Activated CD8-positive, alpha-beta memory T cell treated with anti-CD3 and anti-CD28 coated beads, Interleukin-2, amount 50 U/mL, for 48 hours (primary cell): ENCODE measurements around the gene KLHL12.
"Not testable (repeated sequence)": the region's sequence is repeated elsewhere in the genome, so short reads cannot be mapped to it uniquely, and the experiment has no call there.

Source experiments
- DNase-seq: peaks from one replicate; pipeline ENCODE4 v3.0.0-alpha.2; 2020

KLHL12 gene

GRCh38 chr1:202945483-202945882 is 18.4 kb upstream of the KLHL12 start:
- no peak for DNase-seq

DNA sequence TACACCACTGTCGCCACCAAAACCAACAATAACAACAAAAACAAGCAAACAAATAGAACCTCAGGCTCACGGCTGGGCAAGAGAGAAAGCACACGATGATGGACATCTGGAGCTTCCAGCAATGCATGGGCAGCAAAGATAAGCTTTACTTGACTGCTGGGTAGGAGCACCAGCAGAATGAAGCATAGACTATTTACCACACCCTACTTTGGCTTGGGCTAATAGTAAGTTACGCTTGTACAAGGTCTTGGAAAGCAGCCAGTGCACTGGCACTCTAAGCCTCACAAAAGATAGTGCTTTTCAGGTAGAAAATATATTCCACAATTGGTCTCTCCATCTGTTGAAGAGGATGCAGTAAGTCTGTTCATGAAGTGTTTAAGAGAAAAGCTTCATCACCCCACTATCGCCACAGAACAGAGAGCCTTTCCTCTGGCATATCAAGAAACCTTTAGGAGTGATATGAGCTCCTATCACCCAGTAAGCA is 17.4 kb upstream of the KLHL12 start:
- DNase-seq: no peak

GRCh38 chr1:202942426-202942825 is 15.4 kb upstream of the KLHL12 start:
- DNase-seq: no peak

- DNase-seq: no peak
Observed at GRCh38 chr1:202941372-202941771, 14.3 kb upstream of the KLHL12 start.

GRCh38 chr1:202940561-202940960 is 13.5 kb upstream of the KLHL12 start:
- no peak for DNase-seq

GRCh38 chr1:202938287-202938925 is 11.4 kb upstream of the KLHL12 start:
- no peak for DNase-seq

GRCh38 chr1:202936409-202936808 is 9.4 kb upstream of the KLHL12 start:
- DNase-seq: not testable (repeated sequence)

- DNase-seq: no peak
Observed at GRCh38 chr1:202935844-202936243, 8.8 kb upstream of the KLHL12 start.

GRCh38 chr1:202934755-202935154 is 7.7 kb upstream of the KLHL12 start:
- no peak for DNase-seq

- DNase-seq: no peak
Observed at GRCh38 chr1:202932476-202932875, 5.4 kb upstream of the KLHL12 start.

- no peak for DNase-seq
Observed at GRCh38 chr1:202923533-202923932, 3.5 kb downstream of the KLHL12 start.

DNA sequence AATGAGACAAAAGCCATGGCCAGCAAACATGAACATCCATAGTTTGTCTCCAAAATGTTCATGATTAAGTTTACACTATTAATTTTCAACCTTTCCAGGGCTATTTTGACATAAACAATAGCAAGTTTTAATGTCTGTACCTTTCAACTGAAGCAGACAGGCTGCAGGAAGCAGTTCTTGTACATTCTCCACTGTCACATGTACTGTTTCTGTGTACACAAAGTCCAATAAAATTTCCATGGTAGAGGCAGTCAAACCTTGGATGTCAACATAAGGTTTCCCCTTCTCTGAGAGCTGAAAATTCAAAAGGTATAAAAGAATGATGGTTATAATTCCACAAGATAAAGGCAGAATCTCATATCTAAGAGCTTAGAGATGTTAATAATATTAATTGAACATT is 7.4 kb downstream of the KLHL12 start:
- DNase-seq: no peak

DNA sequence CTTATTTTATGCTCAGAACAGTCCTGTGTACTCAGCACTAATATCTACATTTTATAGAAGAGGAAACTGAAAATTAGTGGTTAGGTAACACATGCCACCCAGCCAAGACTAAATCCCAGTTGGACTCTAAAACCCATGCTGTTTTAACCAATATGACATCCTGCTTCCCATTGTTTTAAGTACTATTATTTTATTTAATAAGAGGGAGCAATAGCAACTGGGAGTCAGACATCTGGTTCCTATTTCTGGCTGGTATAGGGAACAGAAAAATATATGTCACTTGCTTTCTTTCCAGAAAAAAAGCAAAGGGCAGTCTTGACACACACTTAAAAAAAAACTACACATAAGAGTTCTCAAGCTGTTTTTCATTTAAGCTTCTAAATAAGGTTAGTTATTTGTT is 11.9 kb downstream of the KLHL12 start:
- DNase-seq: no peak

DNA sequence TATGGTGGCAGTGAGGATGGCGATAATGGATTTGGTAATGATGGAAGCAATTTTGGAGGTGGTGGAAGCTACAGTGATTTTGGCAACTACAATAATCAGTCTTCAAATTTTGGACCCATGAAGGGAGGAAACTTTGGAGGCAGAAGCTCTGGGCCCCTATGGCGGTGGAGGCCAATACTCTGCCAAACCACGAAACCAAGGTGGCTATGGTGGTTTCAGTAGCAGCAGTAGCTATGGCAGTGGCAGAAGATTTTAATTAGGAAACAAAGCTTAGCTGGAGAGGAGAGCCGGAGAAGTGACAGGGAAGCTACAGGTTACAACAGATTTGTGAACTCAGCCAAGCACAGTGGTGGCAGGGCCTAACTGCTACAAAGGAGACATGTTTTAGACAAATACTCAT is 14.6 kb downstream of the KLHL12 start:
- not testable (repeated sequence) for DNase-seq

- no peak for DNase-seq
Observed at GRCh38 chr1:202909494-202909893, 17.5 kb downstream of the KLHL12 start.

GRCh38 chr1:202908998-202909397 is 18.0 kb downstream of the KLHL12 start:
- no peak for DNase-seq

- no peak for DNase-seq
Observed at GRCh38 chr1:202905331-202905730, 21.7 kb downstream of the KLHL12 start.

- DNase-seq: not testable (repeated sequence)
Observed at GRCh38 chr1:202903808-202904207, 23.2 kb downstream of the KLHL12 start.

GRCh38 chr1:202901555-202901954 is 25.5 kb downstream of the KLHL12 start:
- DNase-seq: no peak

- DNase-seq: no peak
Observed at GRCh38 chr1:202892501-202892900, 34.5 kb downstream of the KLHL12 start.

DNA sequence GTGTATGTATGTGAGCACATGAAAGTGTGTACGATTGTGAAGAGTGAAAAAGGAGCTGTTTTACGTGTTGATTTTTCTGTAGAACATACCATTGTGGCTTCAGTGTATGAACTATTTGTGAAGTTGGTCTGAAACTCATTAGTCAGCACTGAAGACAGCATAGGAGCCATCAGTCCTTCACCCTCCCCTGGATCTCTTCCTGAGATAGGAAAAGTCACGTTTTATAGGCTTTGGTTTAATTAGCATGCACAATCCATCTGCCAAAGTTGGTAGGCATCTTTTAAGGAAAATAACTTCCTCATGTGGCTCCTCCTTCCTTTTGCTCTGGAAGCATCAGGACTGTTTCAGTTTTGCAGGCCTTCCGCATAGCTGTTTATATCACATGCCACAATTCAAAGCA is 36.6 kb downstream of the KLHL12 start:
- no peak for DNase-seq

- DNase-seq: peak; percentile 96
Observed at GRCh38 chr1:202888531-202889360, 38.3 kb downstream of the KLHL12 start, which contains the start of gene RABIF. TSS of gene RABIF (minus strand) at chr1:202889149. CDS start at chr1:202889098, 51 bp downstream.

GRCh38 chr1:202888221-202888530 is 38.9 kb downstream of the KLHL12 start:
- DNase-seq: no peak

DNA sequence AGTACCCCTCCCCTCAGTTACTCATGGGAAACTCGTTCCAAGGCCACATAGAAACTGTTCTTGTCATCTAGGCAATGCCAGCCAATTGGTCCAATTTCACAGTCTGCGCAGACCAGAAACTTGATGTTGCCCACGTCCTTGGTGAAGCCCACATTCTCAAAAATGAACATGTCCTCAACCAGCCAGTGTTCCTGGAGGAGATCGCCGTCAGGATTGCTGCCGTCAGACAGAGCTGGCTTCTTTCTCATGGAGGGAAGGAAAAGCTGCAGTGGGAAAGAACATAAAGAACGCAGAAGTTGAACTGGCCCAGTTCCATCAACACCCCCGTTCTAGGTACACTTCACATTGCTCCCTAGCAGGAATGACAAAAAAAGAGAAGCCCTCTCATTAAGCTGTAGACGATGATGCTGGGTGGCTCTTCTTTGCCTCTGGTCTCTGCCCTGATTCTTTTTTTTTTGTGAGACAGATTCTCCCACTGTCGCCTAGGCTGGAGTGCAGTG is 46.0 kb downstream of the KLHL12 start:
- no peak for DNase-seq
